ENCODE data around the gene AGXT.

The AGXT gene

DNA sequence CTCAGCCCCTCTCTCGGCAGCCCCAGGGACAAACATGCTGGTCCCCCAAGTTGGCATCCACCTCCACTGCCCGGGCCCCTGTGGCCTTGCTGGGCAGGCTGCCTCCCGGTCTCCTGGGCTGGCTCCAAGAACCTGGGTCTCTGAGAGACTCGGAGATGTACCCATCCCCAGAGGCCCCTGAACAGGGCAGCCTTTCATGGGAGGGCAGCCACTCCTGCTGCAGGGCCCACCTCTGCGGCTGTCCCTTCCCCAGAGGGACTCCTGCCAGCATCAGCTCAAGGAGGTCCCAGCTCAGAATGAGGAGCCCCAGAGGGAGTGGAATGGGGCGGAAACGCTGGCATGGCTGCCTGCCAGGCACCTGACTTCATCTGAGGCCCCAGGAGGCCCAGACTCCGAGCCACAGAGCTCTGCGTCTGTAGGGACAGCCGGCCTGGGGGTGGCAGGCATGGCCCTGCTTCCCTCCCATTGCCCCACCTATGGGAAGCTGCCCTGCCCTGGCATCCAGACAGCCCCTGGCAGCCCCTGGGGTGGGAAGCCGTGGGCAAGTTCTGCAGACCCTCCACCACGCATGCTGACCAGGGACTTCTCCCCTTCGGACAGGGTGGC is 36.7 kb downstream of the AGXT start:
- no peaks in the 10 kb centered on the region for H3K4me1 ChIP-seq (ENCODE audit: low read depth, poor library complexity, severe bottlenecking)
- TF ChIP-seq, protein P1, sequence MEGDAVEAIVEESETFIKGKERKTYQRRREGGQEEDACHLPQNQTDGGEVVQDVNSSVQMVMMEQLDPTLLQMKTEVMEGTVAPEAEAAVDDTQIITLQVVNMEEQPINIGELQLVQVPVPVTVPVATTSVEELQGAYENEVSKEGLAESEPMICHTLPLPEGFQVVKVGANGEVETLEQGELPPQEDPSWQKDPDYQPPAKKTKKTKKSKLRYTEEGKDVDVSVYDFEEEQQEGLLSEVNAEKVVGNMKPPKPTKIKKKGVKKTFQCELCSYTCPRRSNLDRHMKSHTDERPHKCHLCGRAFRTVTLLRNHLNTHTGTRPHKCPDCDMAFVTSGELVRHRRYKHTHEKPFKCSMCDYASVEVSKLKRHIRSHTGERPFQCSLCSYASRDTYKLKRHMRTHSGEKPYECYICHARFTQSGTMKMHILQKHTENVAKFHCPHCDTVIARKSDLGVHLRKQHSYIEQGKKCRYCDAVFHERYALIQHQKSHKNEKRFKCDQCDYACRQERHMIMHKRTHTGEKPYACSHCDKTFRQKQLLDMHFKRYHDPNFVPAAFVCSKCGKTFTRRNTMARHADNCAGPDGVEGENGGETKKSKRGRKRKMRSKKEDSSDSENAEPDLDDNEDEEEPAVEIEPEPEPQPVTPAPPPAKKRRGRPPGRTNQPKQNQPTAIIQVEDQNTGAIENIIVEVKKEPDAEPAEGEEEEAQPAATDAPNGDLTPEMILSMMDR (conservative IDR thresholded peaks at IDR 0.05; ENCODE audit: low read depth, low read length), result no peak
- no peak overlapping the region for H3K4me2 ChIP-seq
- no peaks in the 10 kb centered on the region for H4K20me1 ChIP-seq (ENCODE audit: insufficient read depth)
- H3K4me3 ChIP-seq (IDR thresholded peaks at IDR 0.05; ENCODE audit: insufficient read depth, low read depth, low read length), result no peak overlapping the region
- H3K79me2 ChIP-seq (ENCODE audit: insufficient read depth, low read depth), result no peaks in the 10 kb centered on the region
- H2AFZ ChIP-seq (ENCODE audit: low read depth), result no peak overlapping the region
- no peaks in the 10 kb centered on the region for H3K36me3 ChIP-seq (ENCODE audit: insufficient read depth)
- H3K9ac ChIP-seq, result no peak overlapping the region
- no peak overlapping the region for H3K27ac ChIP-seq
- H3K27me3 ChIP-seq (ENCODE audit: insufficient read depth, low read depth), result peaks cover 34% of the 10 kb centered on the region; the same call in 1 of the 2 replicates

DNA sequence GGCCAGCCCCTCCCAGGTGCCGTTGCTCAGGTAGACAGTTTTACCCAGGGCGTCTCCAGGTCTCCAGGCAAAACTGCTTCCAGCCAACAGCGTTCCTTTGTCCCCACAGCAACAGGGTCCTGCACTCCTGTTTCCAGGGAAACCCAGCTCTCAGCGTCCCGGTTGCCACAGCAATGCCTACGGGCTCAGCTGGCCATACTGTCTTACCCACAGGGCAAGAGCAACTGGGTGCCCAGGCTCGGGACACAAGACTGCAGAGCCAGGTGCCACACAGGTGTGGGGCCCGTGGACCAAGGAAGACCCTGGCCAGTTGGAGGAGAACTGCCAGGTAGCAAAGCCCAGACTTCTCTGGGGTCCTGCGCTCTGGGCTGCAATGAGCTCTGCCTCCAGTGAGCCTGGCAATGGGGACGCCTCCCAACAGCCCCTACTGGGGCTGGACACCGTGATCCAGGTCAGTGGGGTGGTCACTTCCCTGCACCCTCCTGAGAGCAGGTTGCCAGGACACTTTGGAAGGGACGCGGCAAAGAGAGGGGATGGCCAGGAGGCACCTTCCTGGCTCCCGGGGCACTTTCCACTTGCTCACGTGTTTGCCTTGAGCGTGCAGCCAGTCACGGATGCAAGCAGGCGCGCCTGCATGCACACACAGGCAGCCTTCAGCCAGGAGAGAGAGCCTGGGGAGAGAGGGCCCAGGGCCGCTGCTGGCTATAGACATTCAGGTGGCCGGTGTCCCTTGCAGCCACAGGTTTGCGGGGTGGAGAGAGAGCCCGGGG is 37.7 kb downstream of the AGXT start, which contains the start of gene CROCC2:
Gene CROCC2, plus strand, starts transcription at position 196 of the 770 bp plus-strand sequence. Its CDS starts 178 bp downstream, at position 374.
- Histone ChIP-seq H3K27ac (no peak within 1 kb of the TSS), H3K36me3 (ENCODE audit: insufficient read depth) (no peaks in the 10 kb centered on the region), H3K9ac (no peak within 1 kb of the TSS), H3K4me1 (ENCODE audit: low read depth, poor library complexity, severe bottlenecking) (no peaks in the 10 kb centered on the region), H3K4me2 (no peak within 1 kb of the TSS), H3K4me3 (IDR thresholded peaks at IDR 0.05; ENCODE audit: insufficient read depth, low read depth, low read length) (no peak within 1 kb of the TSS), H3K79me2 (ENCODE audit: insufficient read depth, low read depth) (no peaks in the 10 kb centered on the region), H4K20me1 (ENCODE audit: insufficient read depth) (no peaks in the 10 kb centered on the region), H3K27me3 (ENCODE audit: insufficient read depth, low read depth) (peaks cover 34% of the 10 kb centered on the region; the same call in 1 of the 2 replicates), H2AFZ (ENCODE audit: low read depth) (no peak within 1 kb of the TSS)
- TF ChIP-seq, protein P1 (conservative IDR thresholded peaks at IDR 0.05; ENCODE audit: low read depth, low read length), result no peak

DNA sequence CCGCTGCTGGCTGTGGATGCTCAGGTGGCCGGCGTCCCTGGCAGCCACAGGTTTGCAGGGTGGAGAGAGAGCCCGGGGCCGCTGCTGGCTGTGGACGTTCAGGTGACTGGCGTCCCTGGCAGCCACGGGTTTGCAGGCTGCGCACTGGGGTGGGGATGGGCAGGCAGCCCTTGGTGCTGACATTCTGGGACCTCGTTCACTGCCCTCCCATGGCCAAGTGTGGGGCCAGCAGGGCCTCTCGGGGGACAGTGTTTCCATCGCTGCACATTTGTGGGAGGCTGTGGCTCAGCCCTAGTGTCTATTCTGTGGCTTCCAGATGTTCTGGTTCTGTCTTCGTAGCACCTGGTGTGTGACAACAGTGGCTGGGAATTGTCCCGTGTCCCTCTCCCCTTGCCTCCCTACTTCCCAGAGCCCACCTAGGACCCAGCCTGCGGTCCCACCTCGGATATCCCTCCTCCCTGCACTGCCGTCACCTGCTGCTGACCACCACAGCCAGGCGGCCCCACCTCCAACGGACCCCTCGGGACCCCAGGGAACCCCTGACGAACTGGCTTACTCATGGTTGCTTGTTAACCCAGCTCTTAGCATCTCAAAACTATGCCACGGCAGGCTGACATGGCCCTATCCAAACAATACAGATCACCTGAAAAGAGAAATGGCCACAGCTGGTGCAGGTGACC is 38.4 kb downstream of the AGXT start:
- peaks cover 40% of the 10 kb centered on the region; the same call in 1 of the 2 replicates for H3K27me3 ChIP-seq (ENCODE audit: insufficient read depth, low read depth)
- no peaks in the 10 kb centered on the region for H3K4me1 ChIP-seq (ENCODE audit: low read depth, poor library complexity, severe bottlenecking)
- no peaks in the 10 kb centered on the region for H3K79me2 ChIP-seq (ENCODE audit: insufficient read depth, low read depth)
- H3K36me3 ChIP-seq (ENCODE audit: insufficient read depth), result no peaks in the 10 kb centered on the region
- TF ChIP-seq, protein P1 (conservative IDR thresholded peaks at IDR 0.05; ENCODE audit: low read depth, low read length), result no peak
- H4K20me1 ChIP-seq (ENCODE audit: insufficient read depth), result no peaks in the 10 kb centered on the region
- no peak overlapping the region for H3K9ac ChIP-seq
- H2AFZ ChIP-seq (ENCODE audit: low read depth), result no peak overlapping the region
- H3K27ac ChIP-seq, result no peak overlapping the region
- no peak overlapping the region for H3K4me3 ChIP-seq (IDR thresholded peaks at IDR 0.05; ENCODE audit: insufficient read depth, low read depth, low read length)
- no peak overlapping the region for H3K4me2 ChIP-seq

DNA sequence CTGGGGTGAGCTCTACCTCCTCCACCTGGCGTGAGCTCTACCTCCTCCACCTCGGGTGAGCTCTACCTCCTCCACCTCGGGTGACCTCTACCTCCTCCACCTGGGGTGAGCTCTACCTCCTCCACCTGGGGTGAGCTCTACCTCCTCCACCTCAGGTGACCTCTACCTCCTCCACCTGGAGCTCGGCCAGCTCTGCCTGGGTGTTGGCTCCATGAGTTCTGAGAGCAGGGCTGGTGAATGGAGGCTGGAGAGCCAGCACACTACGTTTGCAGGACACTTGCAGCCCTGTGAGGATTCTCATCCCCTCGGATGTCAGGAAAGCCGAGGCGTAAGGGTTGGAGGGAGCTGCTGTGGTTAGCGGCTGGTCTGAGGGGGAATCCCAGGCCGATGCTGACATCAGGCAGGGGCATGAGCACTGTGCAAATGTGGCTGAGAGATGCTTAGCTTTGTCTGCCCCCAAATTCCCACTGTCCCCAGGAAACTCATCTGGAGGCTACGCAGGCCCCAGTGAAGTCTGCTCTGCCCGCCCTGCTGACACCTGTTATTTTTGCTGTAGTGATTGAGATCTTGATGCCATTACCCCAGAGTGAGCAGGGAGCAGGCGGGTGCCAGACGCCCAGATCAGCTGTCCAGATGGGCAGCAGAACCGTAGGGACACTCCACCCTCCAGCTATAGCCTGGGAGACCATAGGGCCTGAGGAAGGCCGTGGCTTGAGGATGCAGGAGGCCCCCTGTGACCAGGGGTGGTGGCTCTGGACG is 40.8 kb downstream of the AGXT start:
- TF ChIP-seq, protein P1 (conservative IDR thresholded peaks at IDR 0.05; ENCODE audit: low read depth, low read length), result no peak
- H3K27me3 ChIP-seq (ENCODE audit: insufficient read depth, low read depth), result peaks cover 54% of the 10 kb centered on the region; the same call in 1 of the 2 replicates
- no peak overlapping the region for H3K27ac ChIP-seq

More for the DNA sequence above, 40.8 kb downstream of the AGXT start:
- Histone ChIP-seq H3K4me1 (ENCODE audit: low read depth, poor library complexity, severe bottlenecking) (no peaks in the 10 kb centered on the region), H4K20me1 (ENCODE audit: insufficient read depth) (no peaks in the 10 kb centered on the region), H3K79me2 (ENCODE audit: insufficient read depth, low read depth) (no peaks in the 10 kb centered on the region), H3K4me3 (IDR thresholded peaks at IDR 0.05; ENCODE audit: insufficient read depth, low read depth, low read length) (no peak overlapping the region), H3K36me3 (ENCODE audit: insufficient read depth) (no peaks in the 10 kb centered on the region), H3K4me2 (no peak overlapping the region), H3K9ac (no peak overlapping the region), H2AFZ (ENCODE audit: low read depth) (no peak overlapping the region)

Measured in KMS-11 (cell line).